Mesenchymal stem cell (in vitro differentiated cells and primary cell): ENCODE results near the gene NQO1.

Source experiments
- DNase-seq: peaks from one replicate; pipeline ENCODE4 v3.0.0-alpha.2; 2013
- H2AFZ ChIP-seq: one replicate; pipeline ENCODE4 v1.6.1; 2013; ENCODE audit warnings: low read depth, mild to moderate bottlenecking, control low read depth, inconsistent platforms, low read length, moderate library complexity
- H2AK5ac ChIP-seq: 2 replicates; pipeline ENCODE4 v1.6.1; 2013; ENCODE audit warnings: low read length, moderate library complexity, mild to moderate bottlenecking, inconsistent platforms; ENCODE audit not compliant: severe bottlenecking
- H2BK120ac ChIP-seq: one replicate; pipeline ENCODE4 v1.6.1; 2013; ENCODE audit warnings: low read depth, mild to moderate bottlenecking, inconsistent platforms, low read length, moderate library complexity
- H2BK12ac ChIP-seq, 2 experiments: one replicate each; pipeline ENCODE4 v1.6.1; 2013; ENCODE audit warnings: inconsistent platforms in 2 of 2, low read length in 2 of 2, mild to moderate bottlenecking in 2 of 2, moderate library complexity in 2 of 2, control low read depth in 1 of 2
- H2BK15ac ChIP-seq: one replicate; pipeline ENCODE4 v1.6.1; 2013; ENCODE audit warnings: mild to moderate bottlenecking, low read depth, inconsistent platforms; ENCODE audit not compliant: poor library complexity, severe bottlenecking
- H2BK5ac ChIP-seq: 2 replicates; pipeline ENCODE4 v1.6.1; 2013; ENCODE audit warnings: low read depth, mild to moderate bottlenecking, low read length, control low read depth, inconsistent platforms; ENCODE audit not compliant: poor library complexity, severe bottlenecking
- H3K14ac ChIP-seq, 2 experiments: one replicate each; pipeline ENCODE4 v1.6.1; 2013; ENCODE audit warnings: inconsistent platforms in 2 of 2, low read length in 2 of 2, control low read depth in 1 of 2, mild to moderate bottlenecking in 1 of 2, moderate library complexity in 1 of 2
- H3K18ac ChIP-seq, 2 experiments: one replicate each; pipeline ENCODE4 v1.6.1; 2013; ENCODE audit warnings: inconsistent platforms in 2 of 2, low read length in 2 of 2, control low read depth in 1 of 2, low read depth in 1 of 2, mild to moderate bottlenecking in 1 of 2
- H3K23ac ChIP-seq, 2 experiments: one replicate each; pipeline ENCODE4 v1.6.1; 2013; ENCODE audit warnings: inconsistent platforms in 2 of 2, low read length in 2 of 2, mild to moderate bottlenecking in 2 of 2, moderate library complexity in 2 of 2, control low read depth in 1 of 2
- H3K27ac ChIP-seq: 2 replicates; pipeline ENCODE4 v1.5.1; 2013; ENCODE audit warnings: mild to moderate bottlenecking, moderate library complexity, low read length, control low read depth, inconsistent platforms; ENCODE audit not compliant: poor library complexity, severe bottlenecking
- H3K27me3 ChIP-seq, 2 experiments: 2 replicates each; pipeline versions ENCODE4 v1.6.1 to v1.7.0; 2013; ENCODE audit warnings: low read length in 2 of 2, mild to moderate bottlenecking in 2 of 2, moderate library complexity in 2 of 2, control low read depth in 1 of 2, inconsistent platforms in 1 of 2; ENCODE audit not compliant: control insufficient read depth in 1 of 2, insufficient read depth in 1 of 2
- H3K36me3 ChIP-seq, 2 experiments: 2 replicates each; pipeline versions ENCODE4 v1.6.1 to v1.7.0; 2013; ENCODE audit warnings: low read length in 2 of 2, control low read depth in 1 of 2, inconsistent platforms in 1 of 2, low read depth in 1 of 2, mild to moderate bottlenecking in 1 of 2; ENCODE audit not compliant: insufficient read depth in 2 of 2, control insufficient read depth in 1 of 2
- H3K4ac ChIP-seq, 2 experiments: one replicate each; pipeline ENCODE4 v1.6.1; 2013; ENCODE audit warnings: inconsistent platforms in 2 of 2, low read length in 2 of 2, mild to moderate bottlenecking in 2 of 2, moderate library complexity in 2 of 2, control low read depth in 1 of 2, low read depth in 1 of 2
- H3K4me1 ChIP-seq: 2 replicates; pipeline ENCODE4 v1.6.1; 2013; ENCODE audit warnings: low read depth, low read length, control low read depth; ENCODE audit not compliant: control insufficient read depth, insufficient read depth
- H3K4me2 ChIP-seq: 2 replicates; pipeline ENCODE4 v1.6.1; 2013; ENCODE audit warnings: low read length, mild to moderate bottlenecking, inconsistent platforms; ENCODE audit not compliant: poor library complexity, severe bottlenecking
- H3K4me3 ChIP-seq, 2 experiments: 2 replicates each; pipeline versions ENCODE4 v1.5.1 to v1.7.0; 2013; ENCODE audit warnings: low read length in 2 of 2, mild to moderate bottlenecking in 2 of 2, control low read depth in 1 of 2, low read depth in 1 of 2; ENCODE audit not compliant: insufficient read depth in 1 of 2
- H3K79me1 ChIP-seq: replicated peaks from 2 replicates; pipeline ENCODE4 v1.6.1; 2013; ENCODE audit warnings: mild to moderate bottlenecking, control low read depth, low read length, inconsistent platforms; ENCODE audit not compliant: poor library complexity, severe bottlenecking
- H3K9ac ChIP-seq: 2 replicates; pipeline ENCODE4 v1.7.0; 2013; ENCODE audit warnings: mild to moderate bottlenecking, low read length, moderate library complexity
- H3K9me3 ChIP-seq: 2 replicates; pipeline ENCODE4 v1.7.0; 2013; ENCODE audit warnings: mild to moderate bottlenecking, low read length; ENCODE audit not compliant: control insufficient read depth
- H4K8ac ChIP-seq: one replicate; pipeline ENCODE4 v1.6.1; 2013; ENCODE audit warnings: inconsistent platforms, mild to moderate bottlenecking, low read length, moderate library complexity
- H4K91ac ChIP-seq: one replicate; pipeline ENCODE4 v1.6.1; 2013; ENCODE audit warnings: mild to moderate bottlenecking, low read length, inconsistent platforms
- WGBS: methylation state at CpG from one replicate; pipeline ENCODE4 v1.1.7; 2013; ENCODE audit warnings: mixed read lengths; 5-methylcytosine and 5-hydroxymethylcytosine counted together

NQO1 gene

DNA sequence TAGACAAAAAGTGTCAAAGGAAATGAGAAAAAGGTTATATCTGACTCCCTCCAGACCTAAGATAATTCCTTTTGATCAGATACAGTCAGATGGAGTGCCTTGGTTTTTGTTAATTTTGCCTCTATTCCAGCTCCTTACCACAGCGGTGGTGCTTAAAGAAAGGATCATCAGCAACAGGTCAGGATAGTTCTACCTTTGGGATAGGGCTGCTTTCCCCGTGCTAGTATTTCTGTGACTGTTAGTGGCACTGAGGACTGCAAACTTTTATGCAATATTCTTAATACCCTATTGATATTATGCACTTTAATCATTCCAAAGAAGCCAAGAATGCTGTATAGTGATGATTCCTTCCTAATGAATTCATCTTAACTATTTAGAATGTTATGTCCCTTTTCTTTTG is 24.5 kb downstream of the NQO1 start:
- H3K27ac ChIP-seq = no peak overlapping the region
- H3K4ac ChIP-seq = no peak overlapping the region
- H3K4me2 ChIP-seq = no peak overlapping the region
- DNase-seq = no peak
- no peak overlapping the region for H3K23ac ChIP-seq
- H2BK15ac ChIP-seq = no peak overlapping the region
- no peak overlapping the region for H3K14ac ChIP-seq
- no peak overlapping the region for H2BK12ac ChIP-seq
- H4K91ac ChIP-seq = no peak overlapping the region
- H3K27me3 ChIP-seq = no peaks in the 10 kb centered on the region
- WGBS = 100% methylated on average over 2 of the region's 2 CpGs
- H2AFZ ChIP-seq = no peak overlapping the region
- no peaks in the 10 kb centered on the region for H3K9me3 ChIP-seq
- H3K36me3 ChIP-seq = peaks cover 6 to 82% of the 10 kb centered on the region in 2 experiments
- H2BK120ac ChIP-seq = no peak overlapping the region
- H4K8ac ChIP-seq = no peak overlapping the region
- H3K4me3 ChIP-seq = no peak overlapping the region
- H2BK5ac ChIP-seq = no peak overlapping the region
- peaks cover 6% of the 10 kb centered on the region for H3K79me1 ChIP-seq
- no peak overlapping the region for H3K9ac ChIP-seq
- H3K18ac ChIP-seq = no peak overlapping the region
- H2AK5ac ChIP-seq = no peak overlapping the region
- H3K4me1 ChIP-seq = no peaks in the 10 kb centered on the region

DNA sequence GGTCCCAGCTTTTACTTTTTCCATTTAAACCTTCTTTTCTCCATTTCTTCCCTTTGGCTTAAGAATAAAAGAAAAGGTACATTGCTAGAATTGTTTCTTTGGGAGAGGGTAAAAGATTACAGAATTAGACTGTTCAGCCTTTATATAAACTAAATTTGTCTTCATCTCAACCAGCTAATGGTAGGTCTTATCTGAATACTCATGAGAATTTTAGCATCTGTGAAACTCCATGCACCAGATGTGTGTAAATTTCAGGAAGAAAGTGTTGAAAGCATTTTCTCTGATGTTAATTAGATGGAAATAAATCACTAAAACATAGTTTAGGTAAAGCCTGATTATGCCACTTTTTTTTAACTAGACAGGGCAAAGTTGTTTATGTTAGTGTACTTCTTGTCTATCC is 24.9 kb downstream of the NQO1 start:
- H3K4ac ChIP-seq = no peak overlapping the region
- H3K4me2 ChIP-seq = no peak overlapping the region
- no peaks in the 10 kb centered on the region for H3K9me3 ChIP-seq
- peaks cover 6 to 82% of the 10 kb centered on the region in 2 experiments for H3K36me3 ChIP-seq
- H3K27me3 ChIP-seq = no peaks in the 10 kb centered on the region
- H2BK12ac ChIP-seq = no peak overlapping the region
- H2BK15ac ChIP-seq = no peak overlapping the region
- no peak overlapping the region for H3K23ac ChIP-seq
- H2AFZ ChIP-seq = no peak overlapping the region
- peaks cover 6% of the 10 kb centered on the region for H3K79me1 ChIP-seq
- H3K27ac ChIP-seq = no peak overlapping the region
- H3K4me1 ChIP-seq = no peaks in the 10 kb centered on the region
- H4K91ac ChIP-seq = no peak overlapping the region
- no peak overlapping the region for H3K14ac ChIP-seq
- no peak for DNase-seq
- no peak overlapping the region for H3K9ac ChIP-seq
- H3K4me3 ChIP-seq = no peak overlapping the region
- no peak overlapping the region for H2AK5ac ChIP-seq
- H2BK5ac ChIP-seq = no peak overlapping the region
- H4K8ac ChIP-seq = no peak overlapping the region
- no peak overlapping the region for H3K18ac ChIP-seq
- no peak overlapping the region for H2BK120ac ChIP-seq

DNA sequence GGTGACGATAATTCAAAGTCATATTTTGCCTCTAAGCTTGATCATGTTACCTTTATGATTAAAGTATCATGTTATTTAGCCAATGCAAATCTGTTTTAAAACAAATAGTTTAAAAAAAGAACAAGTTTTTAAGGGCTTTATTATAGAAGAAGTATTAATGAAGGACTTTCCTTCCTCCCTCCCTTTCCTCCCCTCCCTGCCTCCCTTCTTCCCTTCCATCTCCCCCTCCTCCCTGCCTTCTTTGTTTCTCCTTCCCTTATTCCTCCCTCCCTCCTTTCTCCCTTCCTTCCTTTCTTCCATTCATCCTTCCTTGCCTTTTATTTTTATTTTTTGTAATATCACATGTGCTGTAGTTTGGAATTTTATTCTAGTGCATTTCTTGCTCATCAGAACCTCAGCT is 26.4 kb downstream of the NQO1 start:
- no CpG with 5 or more reads among the region's 1 CpG for WGBS

DNA sequence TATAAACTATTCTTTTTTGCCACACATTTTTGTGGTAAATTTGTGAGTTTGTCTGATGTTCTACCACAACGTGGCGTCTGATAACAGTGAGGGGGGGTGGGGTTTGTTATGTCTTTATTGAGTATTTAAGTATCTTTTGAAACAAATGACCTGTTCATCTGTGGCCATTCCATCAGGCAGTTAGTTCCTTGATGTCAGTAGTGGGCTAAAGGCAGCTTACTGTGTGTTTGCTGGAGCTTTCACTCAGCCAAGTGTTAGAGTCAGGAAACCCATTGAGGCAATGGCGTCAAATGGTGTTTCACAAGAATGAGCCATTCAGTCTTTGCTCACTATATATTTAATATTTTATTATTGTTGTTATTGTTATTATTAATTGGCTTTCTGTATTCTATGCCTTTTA is 28.0 kb downstream of the NQO1 start:
- Histone ChIP-seq H3K4me2 (no peak overlapping the region), H3K4me1 (peaks cover 4% of the 10 kb centered on the region), H4K8ac (no peak overlapping the region), H2BK12ac (no peak overlapping the region), H2BK120ac (no peak overlapping the region), H3K27me3 (no peaks in the 10 kb centered on the region), H3K4ac (no peak overlapping the region), H3K79me1 (peaks cover 6% of the 10 kb centered on the region), H4K91ac (no peak overlapping the region), H3K9ac (no peak overlapping the region), H3K4me3 (no peak overlapping the region), H2BK15ac (no peak overlapping the region), H3K23ac (no peak overlapping the region), H3K36me3 (peaks cover 14 to 94% of the 10 kb centered on the region in 2 experiments), H3K18ac (no peak overlapping the region), H3K14ac (no peak overlapping the region), H2BK5ac (no peak overlapping the region), H3K9me3 (no peaks in the 10 kb centered on the region), H3K27ac (no peak overlapping the region), H2AFZ (no peak overlapping the region), H2AK5ac (no peak overlapping the region)
- WGBS = 93% methylated on average over 2 of the region's 3 CpGs
- DNase-seq = no peak

More for the DNA sequence above, 26.4 kb downstream of the NQO1 start:
- Histone ChIP-seq H2BK12ac (no peak overlapping the region), H2BK15ac (no peak overlapping the region), H3K9me3 (no peaks in the 10 kb centered on the region), H3K4me1 (no peaks in the 10 kb centered on the region), H4K8ac (no peak overlapping the region), H3K4me2 (no peak overlapping the region), H4K91ac (no peak overlapping the region), H2AK5ac (no peak overlapping the region), H2AFZ (no peak overlapping the region), H3K9ac (no peak overlapping the region), H3K18ac (no peak overlapping the region), H3K14ac (no peak overlapping the region), H2BK5ac (no peak overlapping the region), H3K4ac (no peak overlapping the region), H3K79me1 (peaks cover 4% of the 10 kb centered on the region), H2BK120ac (no peak overlapping the region), H3K4me3 (no peak overlapping the region), H3K27ac (no peak overlapping the region), H3K36me3 (peaks cover 5 to 94% of the 10 kb centered on the region in 2 experiments), H3K27me3 (no peaks in the 10 kb centered on the region), H3K23ac (no peak overlapping the region)
- no peak for DNase-seq
